PC-3 (cell line): ENCODE measurements around the gene PGLYRP4. TPM values are rescaled to one million over a fixed set of nuclear protein-coding genes. Genes with fewer than 3 reads are reported as not detected.

Experiments used
- ATAC-seq: fragments of 200-7000 bp; cut with Tn5 transposase; 2 replicates; pipeline ENCODE4 v1.9.1; 2020; ENCODE audit warnings: mild to moderate bottlenecking, moderate library complexity
- BruUV-seq: library from RNA; stranded (reverse); fragments of 400-500 nt; replicated peaks from 2 replicates; lab custom pipeline; 2021; lab: Mats Ljungman, UMichigan
- CTCF ChIA-PET: fragments of 300-600 bp; sonication (Branson Sonifier 250); formaldehyde crosslinking; loops from one replicate; lab custom pipeline; 2022; ENCODE audit warnings: antibody characterized with exemption; lab: Charles Lee
- POLR2A ChIA-PET: fragments of 300-600 bp; sonication (Branson Sonifier 250); formaldehyde crosslinking; loops from one replicate; lab custom pipeline; 2022; ENCODE audit warnings: antibody characterized with exemption; ENCODE audit not compliant: unreplicated experiment; lab: Charles Lee
- DNase-seq: peaks from one replicate; pipeline ENCODE4 v3.0.0-alpha.2; 2015
- H2AFZ ChIP-seq: fragments of 300-600 bp; sonication (generic); 2 replicates; pipeline ENCODE4 v1.6.0; 2016; ENCODE audit warnings: antibody characterized with exemption, low read length
- H3F3A ChIP-seq: fragments of 300-600 bp; sonication (generic); one replicate; pipeline ENCODE4 v1.6.0; 2017; ENCODE audit warnings: antibody characterized with exemption, low read length, control low read depth, mild to moderate bottlenecking; ENCODE audit not compliant: unreplicated experiment
- H3K27ac ChIP-seq: fragments of 300-600 bp; sonication (generic); 2 replicates; pipeline ENCODE4 v1.5.1; 2016; ENCODE audit warnings: mild to moderate bottlenecking, low read length
- H3K27me3 ChIP-seq: fragments of 300-600 bp; sonication (generic); 2 replicates; pipeline ENCODE4 v1.6.1; 2016; ENCODE audit warnings: low read length, mixed read lengths
- H3K36me3 ChIP-seq: fragments of 300-600 bp; sonication (generic); 2 replicates; pipeline ENCODE4 v1.6.1; 2016; ENCODE audit warnings: low read depth, mixed run types, low read length, mixed read lengths
- H3K4me1 ChIP-seq: fragments of 300-600 bp; sonication (generic); 2 replicates; pipeline ENCODE4 v1.5.1; 2016; ENCODE audit warnings: low read length; ENCODE audit not compliant: insufficient read depth
- H3K4me2 ChIP-seq: fragments of 300-600 bp; sonication (generic); 2 replicates; pipeline ENCODE4 v1.6.0; 2016; ENCODE audit warnings: low read length
- H3K4me3 ChIP-seq: fragments of 300-600 bp; sonication (generic); 2 replicates; pipeline ENCODE4 v1.5.1; 2016; ENCODE audit warnings: mild to moderate bottlenecking, low read length, mixed read lengths
- H3K79me2 ChIP-seq: fragments of 300-600 bp; sonication (generic); 2 replicates; pipeline ENCODE4 v1.6.1; 2017; ENCODE audit warnings: low read length, mixed read lengths
- H3K9ac ChIP-seq: fragments of 300-600 bp; sonication (generic); 2 replicates; pipeline ENCODE4 v1.6.0; 2016; ENCODE audit warnings: mild to moderate bottlenecking, low read length
- H3K9me2 ChIP-seq: fragments of 300-600 bp; sonication (generic); replicated peaks from 2 replicates; pipeline ENCODE4 v1.6.1; 2016; ENCODE audit warnings: mixed run types, low read length, mixed read lengths
- H3K9me3 ChIP-seq: fragments of 300-600 bp; sonication (generic); 2 replicates; pipeline ENCODE4 v1.6.1; 2016; ENCODE audit warnings: low read length, mixed read lengths
- H4K20me1 ChIP-seq: fragments of 300-600 bp; sonication (generic); 2 replicates; pipeline ENCODE4 v1.6.1; 2016; ENCODE audit warnings: low read length, mixed read lengths
- CTCF ChIP-seq: fragments of 300-600 bp; sonication (generic); conservative IDR thresholded peaks from 2 replicates; pipeline ENCODE4 v1.5.1; 2017; ENCODE audit warnings: antibody characterized with exemption, low read depth, mild to moderate bottlenecking, low read length
- EZH2 ChIP-seq: fragments of 300-600 bp; sonication (generic); IDR thresholded peaks from one replicate; pipeline ENCODE4 v1.6.1; 2017; ENCODE audit warnings: antibody characterized with exemption, mild to moderate bottlenecking, low read length; ENCODE audit not compliant: unreplicated experiment
- EZH2phosphoT487 ChIP-seq: fragments of 300-600 bp; sonication (generic); IDR thresholded peaks from 2 replicates; pipeline ENCODE4 v1.6.1; 2018; ENCODE audit warnings: mild to moderate bottlenecking, antibody characterized with exemption, low read length, borderline replicate concordance
- intact Hi-C: fragments of 100-400 bp; cut with micrococcal nuclease; formaldehyde crosslinking; loops from 2 replicates; pipeline ENCODE4 v1.9.0; 2023
- total RNA-seq: library from RNA; depleted of rRNA; stranded (reverse); fragments of >200 nt; gene quantifications from 2 replicates; pipeline ENCODE4 v1.2.3, GENCODE V29; 2014

PGLYRP4 gene
- total RNA-seq, 1 experiment from 2014 or later: not detected

- ChIA-PET CTCF (no interaction called here), POLR2A (no interaction called here)
- H3K27me3 ChIP-seq: peaks cover 75% of the 10 kb centered on the region
- no peaks in the 10 kb centered on the region for H3K79me2 ChIP-seq
- no peak for ATAC-seq
- no peak overlapping the region for H3K27ac ChIP-seq
- H4K20me1 ChIP-seq: no peaks in the 10 kb centered on the region
- H3K4me2 ChIP-seq: no peak overlapping the region
- no peaks in the 10 kb centered on the region for H3F3A ChIP-seq
- TF ChIP-seq EZH2phosphoT487: no peak
- TF ChIP-seq CTCF: no peak
- TF ChIP-seq EZH2: no peak
- intact Hi-C loops: no loop called here
- no TSS peak for BruUV-seq
- H3K4me3 ChIP-seq: no peak overlapping the region
- no peaks in the 10 kb centered on the region for H3K9me2 ChIP-seq
- no peak overlapping the region for H3K9ac ChIP-seq
- H3K4me1 ChIP-seq: no peaks in the 10 kb centered on the region
- no peaks in the 10 kb centered on the region for H3K36me3 ChIP-seq
- no peak overlapping the region for H2AFZ ChIP-seq
- DNase-seq: no peak
- no peaks in the 10 kb centered on the region for H3K9me3 ChIP-seq
These were observed 56.5 kb downstream of the PGLYRP4 start for GRCh38 chr1:153292185-153292584.

- H3K4me1 ChIP-seq: no peaks in the 10 kb centered on the region
- no peaks in the 10 kb centered on the region for H3K9me3 ChIP-seq
- H3K4me2 ChIP-seq: no peak overlapping the region
- no peak overlapping the region for H2AFZ ChIP-seq
- ATAC-seq (no peak), DNase-seq (no peak)
- intact Hi-C loops: no loop called here
- H3F3A ChIP-seq: no peaks in the 10 kb centered on the region
- no peak overlapping the region for H3K9ac ChIP-seq
- H4K20me1 ChIP-seq: no peaks in the 10 kb centered on the region
- no peak overlapping the region for H3K27ac ChIP-seq
- peaks cover 69% of the 10 kb centered on the region for H3K27me3 ChIP-seq
- no TSS peak for BruUV-seq
- no peak for TF ChIP-seq EZH2phosphoT487
- TF ChIP-seq EZH2: no peak
- TF ChIP-seq CTCF: no peak
- no peaks in the 10 kb centered on the region for H3K9me2 ChIP-seq
- H3K36me3 ChIP-seq: no peaks in the 10 kb centered on the region
- no peak overlapping the region for H3K4me3 ChIP-seq
- POLR2A ChIA-PET: no interaction called here
- no peaks in the 10 kb centered on the region for H3K79me2 ChIP-seq
- CTCF ChIA-PET: no interaction called here
These were observed 57.1 kb downstream of the PGLYRP4 start for GRCh38 chr1:153291514-153291913.

- H3K9me2 ChIP-seq: no peaks in the 10 kb centered on the region
- no peak for TF ChIP-seq EZH2phosphoT487
- TF ChIP-seq EZH2: no peak
- peak; percentile 75 for TF ChIP-seq CTCF
- intact Hi-C loops: no loop called here
- peaks cover 55% of the 10 kb centered on the region for H3K27me3 ChIP-seq
- no peaks in the 10 kb centered on the region for H3F3A ChIP-seq
- no peaks in the 10 kb centered on the region for H4K20me1 ChIP-seq
- no peaks in the 10 kb centered on the region for H3K4me1 ChIP-seq
- H3K79me2 ChIP-seq: no peaks in the 10 kb centered on the region
- ChIA-PET CTCF (no interaction called here), POLR2A (interaction anchor here (0.6 kb wide), 1 partner anchor 803 kb away, joined by 15 read pairs; no protein-coding TSS in a partner anchor)
- ATAC-seq (peak; percentile 53), DNase-seq (peak; percentile 40)
- no peak overlapping the region for H3K27ac ChIP-seq
- H3K4me3 ChIP-seq: no peak overlapping the region
- H2AFZ ChIP-seq: no peak overlapping the region
- no peak overlapping the region for H3K9ac ChIP-seq
- H3K36me3 ChIP-seq: no peaks in the 10 kb centered on the region
- H3K9me3 ChIP-seq: no peaks in the 10 kb centered on the region
- BruUV-seq: no TSS peak
- H3K4me2 ChIP-seq: no peak overlapping the region
These were observed 59.9 kb downstream of the PGLYRP4 start for GRCh38 chr1:153288634-153289275.
